ENCODE data around the gene HOXB7. TPM values are rescaled to one million over a fixed set of nuclear protein-coding genes. Genes with fewer than 3 reads are reported as not detected.

Gene HOXB7
- total RNA-seq, 1 experiment from 2014 or later: not detected

GRCh38 chr17:48609759-48610281 is 997 bp downstream of the HOXB7 start:
- Mint-ChIP-seq H3K36me3 (ENCODE audit: insufficient read depth in 1 of 3, low read depth in 3 of 3) (no peaks in the 10 kb centered on the region; a peak in 1 of 7 replicates), H3K27ac (no peak overlapping the region), H3K9me3 (peaks cover 9 to 16% of the 10 kb centered on the region in 2 experiments), H3K4me3 (no peak overlapping the region), H3K4me1 (peaks cover 12 to 25% of the 10 kb centered on the region in 2 experiments), H3K27me3 (ENCODE audit: low read depth) (peaks cover 100% of the 10 kb centered on the region)
- no peak overlapping the region for H2BK20ac ChIP-seq (ENCODE audit: low read depth, low read length, poor library complexity, severe bottlenecking)
- H3K23ac ChIP-seq (ENCODE audit: insufficient read length, low read depth, low read length): no peak overlapping the region
- no peak overlapping the region for H2BK15ac ChIP-seq (ENCODE audit: low read depth, low read length)
- no peak overlapping the region for H2BK5ac ChIP-seq (ENCODE audit: insufficient read length, low read length)
- DNase-seq: peak; percentile 67
- no peak overlapping the region for H3K18ac ChIP-seq (ENCODE audit: insufficient read length, low read depth, low read length)
- H2BK120ac ChIP-seq (ENCODE audit: low read depth, low read length, poor library complexity, severe bottlenecking): no peak overlapping the region
- no peaks in the 10 kb centered on the region for H3K79me2 ChIP-seq (ENCODE audit: insufficient read depth, low read length)
- H2AFZ ChIP-seq (ENCODE audit: low read length): no peak overlapping the region
- H3K23me2 ChIP-seq (ENCODE audit: insufficient read length, low read depth, low read length, poor library complexity, severe bottlenecking): peaks cover 5% of the 10 kb centered on the region
- H3K9me3 ChIP-seq (ENCODE audit: control insufficient read depth, low read depth, low read length): no peaks in the 10 kb centered on the region
- no peak overlapping the region for H4K5ac ChIP-seq (ENCODE audit: insufficient read length, low read depth, low read length)
- H4K20me1 ChIP-seq (ENCODE audit: control insufficient read depth, insufficient read depth, insufficient read length): no peaks in the 10 kb centered on the region
- no peak overlapping the region for H3K9ac ChIP-seq (ENCODE audit: extremely low read depth, insufficient read length, low read length)
- no peaks in the 10 kb centered on the region for H3K4me1 ChIP-seq (ENCODE audit: insufficient read depth, low read length)
- no peak overlapping the region for H4K91ac ChIP-seq (ENCODE audit: insufficient read length, low read depth, low read length)
- WGBS (ENCODE audit: extremely low coverage, insufficient read length, low lambda C conversion rate): no CpG with 5 or more reads among the region's 15 CpGs
- no peak overlapping the region for H3T11ph ChIP-seq (ENCODE audit: low read length)
- H3K14ac ChIP-seq (ENCODE audit: insufficient read depth, low read length): no peak overlapping the region
- H3K79me1 ChIP-seq (ENCODE audit: insufficient read depth, low read depth, low read length, poor library complexity, severe bottlenecking): no peaks in the 10 kb centered on the region
- no peak overlapping the region for H2BK12ac ChIP-seq (ENCODE audit: insufficient read length, low read depth, low read length)
- no peak overlapping the region for H3K4ac ChIP-seq (ENCODE audit: low read depth, low read length)
- no peak overlapping the region for H2AK5ac ChIP-seq (ENCODE audit: insufficient read length, low read length)
- H3K27ac ChIP-seq (ENCODE audit: insufficient read length, low read depth, low read length): no peak overlapping the region
- no peak overlapping the region for H4K8ac ChIP-seq (replicated peaks; ENCODE audit: insufficient read length, low read depth, low read length)
- H3K27me3 ChIP-seq (ENCODE audit: insufficient read depth, low read length): peaks cover 95% of the 10 kb centered on the region
- no peak for TF ChIP-seq CTCF (conservative IDR thresholded peaks at IDR 0.05)
- H3K4me2 ChIP-seq (ENCODE audit: insufficient read depth, insufficient read length, low read length): peak overlapping the region; percentile 45
- no peak overlapping the region for H3K56ac ChIP-seq (ENCODE audit: insufficient read length, low read depth, low read length)

All from H9 (cell line).